ENCODE measurements around the gene SLC29A4.

Gene SLC29A4

GRCh38 chr7:5352440-5353010 is 69.8 kb downstream of the SLC29A4 start:
- DNase-seq (ENCODE audit: low read depth in 2 of 2) = no peak

GRCh38 chr7:5354460-5355232 is 71.9 kb downstream of the SLC29A4 start:
- no peak for DNase-seq (ENCODE audit: low read depth in 2 of 2)
